ENCODE data around the gene CWC27.
"Not testable (repeated sequence)": the region's sequence is repeated elsewhere in the genome, so short reads cannot be mapped to it uniquely, and the experiment has no call there.

The CWC27 gene

GRCh38 chr5:64826541-64826940, 57.8 kb downstream of the CWC27 start:
- FAIRE-seq (no peak), DNase-seq (ENCODE audit: insufficient read length) (no peak)
- no peak for TF ChIP-seq TAF1 (IDR thresholded peaks at IDR 0.05; ENCODE audit: borderline replicate concordance, low read depth, low read length)
- TF ChIP-seq POLR2AphosphoS5 (IDR thresholded peaks at IDR 0.05; ENCODE audit: low read depth, low read length): no peak
- TF ChIP-seq POLR2A (IDR thresholded peaks at IDR 0.05; ENCODE audit: low read depth, low read length): no peak

GRCh38 chr5:64827703-64828102, 59.0 kb downstream of the CWC27 start:
- no peak for TF ChIP-seq POLR2AphosphoS5 (IDR thresholded peaks at IDR 0.05; ENCODE audit: low read depth, low read length)
- no peak for TF ChIP-seq POLR2A (IDR thresholded peaks at IDR 0.05; ENCODE audit: low read depth, low read length)
- no peak for TF ChIP-seq TAF1 (IDR thresholded peaks at IDR 0.05; ENCODE audit: borderline replicate concordance, low read depth, low read length)
- FAIRE-seq: no peak

GRCh38 chr5:64830650-64831049, 61.9 kb downstream of the CWC27 start:
- DNase-seq (ENCODE audit: insufficient read length); FAIRE-seq: not testable (repeated sequence)

More at GRCh38 chr5:64827703-64828102, 59.0 kb downstream of the CWC27 start:
- no peak for DNase-seq (ENCODE audit: insufficient read length)

GRCh38 chr5:64831996-64832395, 63.3 kb downstream of the CWC27 start:
- TF ChIP-seq POLR2AphosphoS5 (IDR thresholded peaks at IDR 0.05; ENCODE audit: low read depth, low read length): no peak
- TF ChIP-seq POLR2A (IDR thresholded peaks at IDR 0.05; ENCODE audit: low read depth, low read length): no peak
- no peak for TF ChIP-seq TAF1 (IDR thresholded peaks at IDR 0.05; ENCODE audit: borderline replicate concordance, low read depth, low read length)
- FAIRE-seq (no peak), DNase-seq (ENCODE audit: insufficient read length) (no peak)

- DNase-seq (ENCODE audit: insufficient read length) (no peak), FAIRE-seq (no peak)
- TF ChIP-seq TAF1 (IDR thresholded peaks at IDR 0.05; ENCODE audit: borderline replicate concordance, low read depth, low read length) (no peak), POLR2AphosphoS5 (IDR thresholded peaks at IDR 0.05; ENCODE audit: low read depth, low read length) (no peak), POLR2A (IDR thresholded peaks at IDR 0.05; ENCODE audit: low read depth, low read length) (no peak)
Measured at GRCh38 chr5:64834037-64834436, 65.3 kb downstream of the CWC27 start.

GRCh38 chr5:64834611-64835010, 65.9 kb downstream of the CWC27 start:
- TF ChIP-seq TAF1 (IDR thresholded peaks at IDR 0.05; ENCODE audit: borderline replicate concordance, low read depth, low read length) (no peak), POLR2AphosphoS5 (IDR thresholded peaks at IDR 0.05; ENCODE audit: low read depth, low read length) (no peak), POLR2A (IDR thresholded peaks at IDR 0.05; ENCODE audit: low read depth, low read length) (no peak)
- DNase-seq (ENCODE audit: insufficient read length) (no peak), FAIRE-seq (no peak)

- DNase-seq (ENCODE audit: insufficient read length) (no peak), FAIRE-seq (no peak)
- TF ChIP-seq TAF1 (IDR thresholded peaks at IDR 0.05; ENCODE audit: borderline replicate concordance, low read depth, low read length) (no peak), POLR2AphosphoS5 (IDR thresholded peaks at IDR 0.05; ENCODE audit: low read depth, low read length) (no peak), POLR2A (IDR thresholded peaks at IDR 0.05; ENCODE audit: low read depth, low read length) (no peak)
Measured at GRCh38 chr5:64835266-64835665, 66.5 kb downstream of the CWC27 start.

GRCh38 chr5:64836190-64836755, 67.5 kb downstream of the CWC27 start:
- FAIRE-seq (peak; percentile 38), DNase-seq (ENCODE audit: insufficient read length) (no peak)
- TF ChIP-seq TAF1 (IDR thresholded peaks at IDR 0.05; ENCODE audit: borderline replicate concordance, low read depth, low read length): no peak
- TF ChIP-seq POLR2AphosphoS5 (IDR thresholded peaks at IDR 0.05; ENCODE audit: low read depth, low read length): no peak
- TF ChIP-seq POLR2A (IDR thresholded peaks at IDR 0.05; ENCODE audit: low read depth, low read length): no peak

GRCh38 chr5:64836786-64837185, 68.1 kb downstream of the CWC27 start:
- FAIRE-seq (no peak), DNase-seq (ENCODE audit: insufficient read length) (no peak)
- TF ChIP-seq TAF1 (IDR thresholded peaks at IDR 0.05; ENCODE audit: borderline replicate concordance, low read depth, low read length) (no peak), POLR2AphosphoS5 (IDR thresholded peaks at IDR 0.05; ENCODE audit: low read depth, low read length) (no peak), POLR2A (IDR thresholded peaks at IDR 0.05; ENCODE audit: low read depth, low read length) (no peak)

GRCh38 chr5:64838376-64838775, 69.6 kb downstream of the CWC27 start:
- DNase-seq (ENCODE audit: insufficient read length): no peak
- TF ChIP-seq POLR2AphosphoS5 (IDR thresholded peaks at IDR 0.05; ENCODE audit: low read depth, low read length) (no peak), POLR2A (IDR thresholded peaks at IDR 0.05; ENCODE audit: low read depth, low read length) (no peak), TAF1 (IDR thresholded peaks at IDR 0.05; ENCODE audit: borderline replicate concordance, low read depth, low read length) (no peak)
- FAIRE-seq: no peak

GRCh38 chr5:64838803-64839202, 70.1 kb downstream of the CWC27 start:
- FAIRE-seq (no peak), DNase-seq (ENCODE audit: insufficient read length) (no peak)
- TF ChIP-seq POLR2A (IDR thresholded peaks at IDR 0.05; ENCODE audit: low read depth, low read length) (no peak), POLR2AphosphoS5 (IDR thresholded peaks at IDR 0.05; ENCODE audit: low read depth, low read length) (no peak), TAF1 (IDR thresholded peaks at IDR 0.05; ENCODE audit: borderline replicate concordance, low read depth, low read length) (no peak)

GRCh38 chr5:64839936-64840335, 71.2 kb downstream of the CWC27 start:
- DNase-seq (ENCODE audit: insufficient read length): no peak
- FAIRE-seq: no peak
- TF ChIP-seq TAF1 (IDR thresholded peaks at IDR 0.05; ENCODE audit: borderline replicate concordance, low read depth, low read length) (no peak), POLR2AphosphoS5 (IDR thresholded peaks at IDR 0.05; ENCODE audit: low read depth, low read length) (no peak), POLR2A (IDR thresholded peaks at IDR 0.05; ENCODE audit: low read depth, low read length) (no peak)

- TF ChIP-seq POLR2AphosphoS5 (IDR thresholded peaks at IDR 0.05; ENCODE audit: low read depth, low read length) (no peak), POLR2A (IDR thresholded peaks at IDR 0.05; ENCODE audit: low read depth, low read length) (no peak), TAF1 (IDR thresholded peaks at IDR 0.05; ENCODE audit: borderline replicate concordance, low read depth, low read length) (no peak)
- FAIRE-seq: no peak
- no peak for DNase-seq (ENCODE audit: insufficient read length)
Measured at GRCh38 chr5:64840958-64841357, 72.2 kb downstream of the CWC27 start.
